ENCODE measurements around the gene MAPKAPK2.

DNA sequence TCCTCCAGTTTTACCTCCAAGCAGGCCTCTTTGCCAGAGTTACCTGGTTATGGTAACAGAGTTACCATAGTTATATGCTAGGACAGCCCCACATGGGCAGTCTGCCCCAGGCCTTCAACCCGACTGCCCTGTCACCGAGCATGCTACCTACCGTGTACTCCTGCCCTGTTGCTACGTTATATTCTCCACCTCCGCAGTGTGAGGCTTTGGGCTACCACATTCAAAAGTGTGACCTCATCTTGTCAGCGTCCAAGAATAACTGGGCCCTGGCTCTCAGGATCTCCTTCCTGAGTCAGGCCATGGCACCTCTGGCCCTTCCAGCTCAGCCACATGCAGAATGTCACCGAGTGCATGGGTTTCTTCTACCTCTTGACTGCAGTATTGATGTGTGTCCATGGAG, 8.9 kb downstream of the MAPKAPK2 start:
- TF ChIP-seq, protein P1, sequence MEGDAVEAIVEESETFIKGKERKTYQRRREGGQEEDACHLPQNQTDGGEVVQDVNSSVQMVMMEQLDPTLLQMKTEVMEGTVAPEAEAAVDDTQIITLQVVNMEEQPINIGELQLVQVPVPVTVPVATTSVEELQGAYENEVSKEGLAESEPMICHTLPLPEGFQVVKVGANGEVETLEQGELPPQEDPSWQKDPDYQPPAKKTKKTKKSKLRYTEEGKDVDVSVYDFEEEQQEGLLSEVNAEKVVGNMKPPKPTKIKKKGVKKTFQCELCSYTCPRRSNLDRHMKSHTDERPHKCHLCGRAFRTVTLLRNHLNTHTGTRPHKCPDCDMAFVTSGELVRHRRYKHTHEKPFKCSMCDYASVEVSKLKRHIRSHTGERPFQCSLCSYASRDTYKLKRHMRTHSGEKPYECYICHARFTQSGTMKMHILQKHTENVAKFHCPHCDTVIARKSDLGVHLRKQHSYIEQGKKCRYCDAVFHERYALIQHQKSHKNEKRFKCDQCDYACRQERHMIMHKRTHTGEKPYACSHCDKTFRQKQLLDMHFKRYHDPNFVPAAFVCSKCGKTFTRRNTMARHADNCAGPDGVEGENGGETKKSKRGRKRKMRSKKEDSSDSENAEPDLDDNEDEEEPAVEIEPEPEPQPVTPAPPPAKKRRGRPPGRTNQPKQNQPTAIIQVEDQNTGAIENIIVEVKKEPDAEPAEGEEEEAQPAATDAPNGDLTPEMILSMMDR (IDR thresholded peaks at IDR 0.05) = no peak
- TF ChIP-seq RAD21 (IDR thresholded peaks at IDR 0.05; ENCODE audit: low read length) = no peak
- TF ChIP-seq YY1 (IDR thresholded peaks at IDR 0.05; ENCODE audit: low read depth) = no peak
- TF ChIP-seq POLR2AphosphoS5 (IDR thresholded peaks at IDR 0.05; ENCODE audit: low read depth, low read length) = no peak
- TF ChIP-seq, protein P2, sequence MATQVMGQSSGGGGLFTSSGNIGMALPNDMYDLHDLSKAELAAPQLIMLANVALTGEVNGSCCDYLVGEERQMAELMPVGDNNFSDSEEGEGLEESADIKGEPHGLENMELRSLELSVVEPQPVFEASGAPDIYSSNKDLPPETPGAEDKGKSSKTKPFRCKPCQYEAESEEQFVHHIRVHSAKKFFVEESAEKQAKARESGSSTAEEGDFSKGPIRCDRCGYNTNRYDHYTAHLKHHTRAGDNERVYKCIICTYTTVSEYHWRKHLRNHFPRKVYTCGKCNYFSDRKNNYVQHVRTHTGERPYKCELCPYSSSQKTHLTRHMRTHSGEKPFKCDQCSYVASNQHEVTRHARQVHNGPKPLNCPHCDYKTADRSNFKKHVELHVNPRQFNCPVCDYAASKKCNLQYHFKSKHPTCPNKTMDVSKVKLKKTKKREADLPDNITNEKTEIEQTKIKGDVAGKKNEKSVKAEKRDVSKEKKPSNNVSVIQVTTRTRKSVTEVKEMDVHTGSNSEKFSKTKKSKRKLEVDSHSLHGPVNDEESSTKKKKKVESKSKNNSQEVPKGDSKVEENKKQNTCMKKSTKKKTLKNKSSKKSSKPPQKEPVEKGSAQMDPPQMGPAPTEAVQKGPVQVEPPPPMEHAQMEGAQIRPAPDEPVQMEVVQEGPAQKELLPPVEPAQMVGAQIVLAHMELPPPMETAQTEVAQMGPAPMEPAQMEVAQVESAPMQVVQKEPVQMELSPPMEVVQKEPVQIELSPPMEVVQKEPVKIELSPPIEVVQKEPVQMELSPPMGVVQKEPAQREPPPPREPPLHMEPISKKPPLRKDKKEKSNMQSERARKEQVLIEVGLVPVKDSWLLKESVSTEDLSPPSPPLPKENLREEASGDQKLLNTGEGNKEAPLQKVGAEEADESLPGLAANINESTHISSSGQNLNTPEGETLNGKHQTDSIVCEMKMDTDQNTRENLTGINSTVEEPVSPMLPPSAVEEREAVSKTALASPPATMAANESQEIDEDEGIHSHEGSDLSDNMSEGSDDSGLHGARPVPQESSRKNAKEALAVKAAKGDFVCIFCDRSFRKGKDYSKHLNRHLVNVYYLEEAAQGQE (IDR thresholded peaks at IDR 0.05; ENCODE audit: low read depth, low read length) = no peak

Measured in SK-N-SH (cell line).